Globus pallidus (tissue), 1 donor: ENCODE measurements around the gene SERPINI2.

Source experiments
- DNase-seq: peaks from one replicate; pipeline ENCODE4 v3.0.0-alpha.2; 2015; ENCODE audit warnings: low spot score

The SERPINI2 gene, protein sequence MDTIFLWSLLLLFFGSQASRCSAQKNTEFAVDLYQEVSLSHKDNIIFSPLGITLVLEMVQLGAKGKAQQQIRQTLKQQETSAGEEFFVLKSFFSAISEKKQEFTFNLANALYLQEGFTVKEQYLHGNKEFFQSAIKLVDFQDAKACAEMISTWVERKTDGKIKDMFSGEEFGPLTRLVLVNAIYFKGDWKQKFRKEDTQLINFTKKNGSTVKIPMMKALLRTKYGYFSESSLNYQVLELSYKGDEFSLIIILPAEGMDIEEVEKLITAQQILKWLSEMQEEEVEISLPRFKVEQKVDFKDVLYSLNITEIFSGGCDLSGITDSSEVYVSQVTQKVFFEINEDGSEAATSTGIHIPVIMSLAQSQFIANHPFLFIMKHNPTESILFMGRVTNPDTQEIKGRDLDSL

DNA sequence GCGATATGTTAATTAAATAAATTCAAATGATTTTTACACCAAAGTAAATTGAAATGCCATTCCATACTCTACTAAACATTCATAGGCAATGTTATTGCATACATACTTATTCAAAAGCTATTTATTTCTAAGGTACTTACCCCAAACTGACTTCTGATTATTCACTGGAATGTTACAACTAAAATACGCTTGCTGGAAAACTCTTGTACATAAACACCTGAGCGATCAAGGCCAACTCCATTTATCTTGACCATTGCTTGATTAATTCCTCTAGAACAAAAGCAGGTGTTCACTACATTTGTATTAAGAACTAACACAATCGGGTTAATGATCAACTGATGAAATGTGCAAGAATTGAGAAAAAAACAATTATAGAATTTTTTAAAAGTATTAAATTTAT lies at the start of gene SERPINI2:
Gene SERPINI2 (minus strand): TSS at position 180 of the 400 bp plus-strand sequence. CDS start 2,208 bp downstream, outside the sequence.
- no peak for DNase-seq

DNA sequence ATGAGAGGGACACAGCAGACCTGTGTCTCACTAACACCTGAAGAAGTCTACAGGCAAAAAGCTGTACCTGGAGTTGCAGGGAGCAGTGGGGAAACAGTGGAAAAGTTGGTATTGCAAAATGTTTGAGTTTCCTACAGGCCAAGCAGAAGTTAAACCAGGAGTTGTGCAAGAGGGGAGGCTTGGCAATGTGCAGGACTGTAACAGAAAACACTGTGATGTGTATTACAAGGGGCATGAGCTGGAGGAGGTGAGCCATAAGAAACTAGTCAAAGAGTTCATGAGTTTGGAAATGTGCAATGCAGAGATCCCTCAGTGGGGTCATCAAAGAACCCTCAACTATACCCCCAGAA lies 47.1 kb upstream of the SERPINI2 start:
- no peak for DNase-seq

DNA sequence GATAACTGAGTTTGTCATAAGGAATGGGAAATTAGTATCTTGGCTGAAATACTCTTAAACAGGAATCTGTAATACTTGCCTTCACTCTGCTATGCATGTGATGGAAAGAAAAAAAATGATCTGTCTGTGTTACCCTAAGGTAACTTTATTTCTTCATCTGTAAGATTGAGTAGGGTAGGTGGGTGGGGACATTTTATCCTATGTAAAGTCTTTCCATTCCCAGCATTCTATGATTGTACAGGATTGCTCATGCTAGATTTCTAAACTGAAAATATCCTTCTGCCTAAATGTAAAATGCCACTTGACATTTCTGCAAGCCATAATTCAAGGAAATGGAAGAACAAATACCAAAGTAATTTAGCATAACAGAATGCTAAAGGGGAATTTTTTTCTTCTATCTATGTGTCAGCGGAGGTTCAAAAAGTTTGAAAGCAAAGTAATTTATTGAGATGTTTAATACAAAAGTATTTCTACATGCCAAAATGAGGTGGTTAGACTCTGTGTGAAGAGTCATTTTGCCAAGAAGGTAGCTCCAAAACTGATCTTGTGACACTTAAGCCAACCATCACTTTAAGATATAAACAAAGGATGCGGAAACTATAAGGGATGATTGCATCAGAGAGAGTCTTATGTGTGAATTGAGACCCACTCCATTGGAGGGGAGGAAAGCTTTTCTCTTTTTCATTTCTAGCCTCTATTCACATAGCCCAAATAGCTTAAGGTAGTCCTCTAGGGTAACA lies 46.6 kb upstream of the SERPINI2 start:
- DNase-seq: no peak

DNA sequence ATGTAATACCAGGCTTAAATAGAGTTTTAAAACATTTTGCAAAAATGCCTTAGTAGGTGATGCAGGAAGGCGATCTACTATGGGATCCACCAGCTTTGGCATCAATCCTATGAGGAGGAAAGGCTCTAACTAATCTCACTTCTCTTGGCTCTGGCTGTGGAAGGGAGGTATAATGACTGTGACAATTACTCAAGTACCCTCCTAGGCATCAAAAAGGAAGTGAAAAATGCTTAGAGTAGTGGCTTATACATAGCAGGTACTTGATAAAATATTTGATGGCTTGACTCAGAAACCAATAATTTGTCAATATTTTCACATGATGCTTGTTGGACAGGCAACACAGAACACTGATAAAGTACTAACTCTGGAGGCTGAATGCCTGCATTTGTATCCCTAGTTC lies 34.1 kb upstream of the SERPINI2 start:
- no peak for DNase-seq

DNA sequence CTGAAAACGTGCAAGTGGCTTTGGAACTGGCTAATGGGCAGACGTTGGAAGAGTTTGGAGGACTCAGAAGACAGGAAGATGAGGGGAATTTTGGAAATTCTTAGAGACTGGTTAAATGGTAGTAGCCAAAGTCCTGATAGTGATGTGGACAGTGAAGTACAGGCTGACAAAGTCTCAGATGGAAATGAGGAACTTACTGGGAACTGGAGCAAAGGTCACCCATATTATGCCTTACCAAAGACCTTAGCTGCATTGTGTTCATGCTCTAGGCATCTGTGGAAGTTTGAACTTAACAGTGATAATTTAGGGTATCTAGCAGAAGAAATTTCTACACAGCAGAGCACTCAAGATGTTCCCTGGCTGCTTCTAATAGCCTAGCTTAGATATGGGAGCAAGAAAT lies 28.6 kb upstream of the SERPINI2 start:
- no peak for DNase-seq

DNA sequence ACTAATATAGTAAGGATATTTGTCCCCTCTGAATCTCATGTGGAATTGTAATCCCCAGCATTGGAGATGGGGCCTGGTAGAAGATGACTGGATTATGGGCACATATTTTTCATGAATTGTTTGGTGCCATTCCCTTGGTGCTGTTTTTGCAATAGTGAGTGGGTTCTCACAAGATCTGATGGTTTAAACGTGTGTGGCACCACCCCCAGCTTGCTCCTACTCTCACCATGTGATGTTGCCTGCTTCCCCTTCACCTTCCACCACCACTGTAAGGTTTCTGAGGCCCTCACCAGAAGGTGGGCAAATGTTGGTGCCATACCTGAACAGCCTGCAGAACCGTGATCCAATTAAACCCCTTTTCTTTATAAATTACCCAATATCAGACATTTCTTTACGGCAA lies 28.1 kb upstream of the SERPINI2 start:
- DNase-seq: no peak

DNA sequence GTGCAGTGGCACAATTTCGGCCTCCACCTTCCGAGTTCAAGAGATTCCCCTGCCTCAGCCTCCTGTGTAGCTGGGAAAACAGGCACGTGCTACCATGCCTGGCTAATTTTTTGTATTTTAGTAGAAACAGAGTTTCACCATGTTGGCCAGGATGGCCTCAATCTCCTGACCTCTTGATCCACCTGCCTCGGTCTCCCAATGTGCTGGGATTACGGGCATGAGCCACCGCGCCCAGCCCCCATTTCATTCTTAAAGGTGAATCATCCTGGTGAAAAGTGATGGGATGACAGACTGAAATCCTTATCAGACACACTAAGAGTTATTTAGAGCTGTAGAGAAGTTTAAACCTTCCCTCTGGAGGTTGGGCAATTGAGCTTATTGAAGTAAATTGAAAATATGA lies 24.1 kb upstream of the SERPINI2 start:
- no peak for DNase-seq

DNA sequence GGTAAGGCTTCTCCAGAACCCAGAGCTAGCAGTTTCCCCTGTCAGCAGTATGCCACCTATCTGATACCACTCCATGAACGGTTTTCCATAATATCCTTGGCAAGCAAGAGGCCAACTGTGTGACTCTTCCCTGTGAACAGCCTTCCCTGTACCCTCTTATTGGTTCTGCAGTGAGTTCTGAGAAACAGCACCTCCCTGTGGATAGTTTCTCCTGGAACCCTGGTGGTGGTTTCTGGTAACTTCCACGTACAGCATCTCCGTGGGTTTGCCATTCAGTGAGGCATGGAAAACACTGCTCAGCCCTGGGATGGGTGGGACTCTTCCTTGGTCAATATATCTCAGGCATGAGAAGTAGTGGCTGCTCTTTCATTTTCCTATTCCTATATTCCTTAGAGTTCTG lies 19.4 kb upstream of the SERPINI2 start:
- no peak for DNase-seq

DNA sequence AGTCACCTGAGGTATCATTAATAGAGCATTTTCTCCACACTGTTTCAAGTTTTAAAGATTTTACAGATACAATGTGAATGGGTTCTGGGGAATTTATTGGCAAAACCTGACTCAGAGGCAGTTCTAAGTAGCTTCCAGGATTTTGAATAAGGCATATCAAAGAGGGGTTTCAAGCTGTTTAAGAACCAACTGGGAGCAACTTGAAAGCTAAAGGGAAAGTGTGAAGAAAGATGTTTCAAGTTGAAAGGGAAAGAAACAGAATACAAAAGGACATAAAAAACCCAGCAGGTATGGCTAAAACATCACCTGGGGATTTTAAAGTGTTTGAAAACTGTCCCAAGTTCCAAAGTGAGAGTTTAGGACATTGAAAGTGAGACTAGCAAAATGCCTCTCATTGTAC lies 17.8 kb upstream of the SERPINI2 start:
- no peak for DNase-seq

DNA sequence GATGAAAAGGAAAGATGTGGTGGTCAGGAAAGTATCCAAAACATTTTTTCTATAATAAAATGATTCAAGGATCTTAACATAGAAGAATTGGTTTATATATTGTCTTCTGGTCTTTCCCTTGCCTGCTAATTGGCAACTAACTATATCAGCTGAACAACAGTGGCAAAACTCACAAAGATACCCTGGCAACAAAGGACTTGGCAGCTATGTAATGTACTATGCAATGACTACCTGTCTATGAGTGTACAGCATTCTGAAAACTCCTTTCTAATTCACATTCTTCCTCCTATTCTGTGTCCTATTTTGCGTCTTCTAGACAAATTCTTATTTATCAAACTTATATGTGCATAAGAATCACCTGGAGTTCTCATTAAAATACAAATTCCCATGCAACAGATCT lies 15.7 kb upstream of the SERPINI2 start:
- DNase-seq: no peak

DNA sequence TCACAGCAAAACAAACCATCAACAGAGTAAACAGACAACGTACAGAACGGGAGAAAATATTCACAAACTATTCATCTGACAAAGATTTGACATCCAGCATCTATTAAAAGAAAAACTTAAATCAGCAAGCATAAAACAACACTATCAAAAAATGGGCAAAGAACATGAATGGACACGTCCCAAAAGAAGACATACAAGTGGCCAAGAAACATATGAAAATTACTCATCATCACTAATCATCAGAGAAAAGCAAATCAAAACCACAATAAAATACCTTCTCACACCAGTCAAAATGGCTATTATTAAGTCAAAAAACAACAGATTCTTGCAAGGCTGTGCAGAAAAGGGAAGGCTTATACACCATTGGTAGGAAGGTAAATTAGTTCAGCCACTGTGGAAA lies 13.7 kb upstream of the SERPINI2 start:
- DNase-seq: no peak

DNA sequence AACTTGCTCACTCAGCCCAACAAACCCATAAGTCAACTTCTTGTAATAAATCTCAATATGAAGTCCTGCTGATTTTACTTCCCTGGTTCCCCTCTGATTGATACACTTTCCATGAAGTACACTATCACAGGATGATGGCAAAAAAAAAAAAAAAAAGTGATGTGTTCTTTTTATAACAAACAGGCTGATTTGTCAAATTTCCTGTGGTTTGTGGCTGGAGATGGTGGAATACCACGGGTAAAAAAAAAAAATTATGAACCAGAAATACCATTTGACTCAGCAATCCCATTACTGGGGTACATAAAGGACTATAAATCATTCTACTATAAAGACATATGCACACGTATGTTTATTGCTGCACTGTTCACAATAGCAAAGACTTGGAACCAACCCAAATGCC lies 10.7 kb upstream of the SERPINI2 start:
- DNase-seq: no peak

DNA sequence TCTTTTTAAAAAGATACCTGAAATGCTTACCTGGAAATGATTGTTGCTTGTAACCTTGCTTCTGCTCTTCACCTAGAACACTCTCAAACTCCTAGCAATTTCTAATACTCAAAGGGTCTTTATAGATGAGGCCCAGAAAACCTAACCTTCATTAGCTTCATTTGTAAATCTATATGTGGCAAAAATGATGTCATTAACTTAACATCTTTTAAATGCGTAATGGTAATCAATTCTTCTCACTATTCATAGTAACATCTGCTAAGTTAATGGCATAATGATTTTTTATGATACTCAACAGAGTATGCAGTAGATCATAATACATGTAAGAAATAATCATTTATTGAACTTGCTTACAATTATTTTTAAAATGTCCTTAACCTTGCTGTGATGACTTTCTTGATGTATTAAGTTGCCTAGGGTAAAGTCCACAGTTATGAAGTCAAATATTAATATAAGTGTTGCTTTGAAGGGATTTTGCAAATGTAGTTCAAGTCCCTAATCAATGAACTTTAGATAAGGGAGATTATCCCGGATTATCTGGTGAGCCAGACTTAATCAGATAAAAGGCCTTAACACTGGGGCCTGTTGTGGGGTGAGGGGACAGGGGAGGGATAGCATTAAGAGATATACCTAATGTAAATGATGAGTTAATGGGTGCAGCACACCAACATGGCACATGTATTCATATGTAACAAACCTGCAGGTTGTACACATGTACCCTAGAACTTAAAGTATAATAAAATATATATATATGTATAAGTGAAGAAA lies 10.1 kb upstream of the SERPINI2 start:
- DNase-seq: no peak

DNA sequence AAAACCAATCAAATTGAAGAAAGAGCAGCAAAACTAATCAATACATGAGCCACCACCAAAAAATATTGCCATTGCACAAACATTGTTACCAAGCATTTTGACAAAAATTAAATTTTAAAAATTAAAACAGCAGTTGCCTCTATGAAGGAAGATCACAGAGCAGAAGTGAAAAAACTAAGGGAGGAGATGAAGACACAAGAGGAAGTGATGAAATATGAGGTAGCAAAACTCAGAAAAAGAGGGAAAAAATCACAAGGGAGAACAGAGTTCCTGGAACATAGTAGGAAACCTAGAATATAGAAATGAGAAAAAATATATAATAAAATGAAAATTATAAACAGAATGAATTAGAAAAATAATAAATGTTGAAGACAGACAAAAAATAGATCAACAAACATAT lies 7.3 kb upstream of the SERPINI2 start:
- DNase-seq: no peak

DNA sequence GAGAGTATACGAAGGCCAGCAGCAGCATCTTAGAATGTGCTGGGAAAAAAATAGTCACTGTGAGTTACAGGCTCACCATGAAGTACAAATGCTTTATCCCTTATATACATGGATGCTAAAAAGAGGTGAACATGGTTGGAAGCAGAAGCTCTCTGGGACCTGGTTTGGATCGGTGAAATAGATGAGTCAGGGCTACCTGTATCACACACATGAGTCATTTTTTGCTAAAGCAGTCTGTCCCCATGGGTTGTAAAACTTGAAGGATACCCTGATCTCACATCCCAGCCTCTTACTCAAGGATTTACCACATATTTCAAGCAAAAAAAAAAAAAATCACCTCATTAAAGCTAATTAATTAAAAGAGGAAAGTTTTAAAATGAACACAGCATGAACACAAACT lies 6.9 kb upstream of the SERPINI2 start:
- DNase-seq: no peak

DNA sequence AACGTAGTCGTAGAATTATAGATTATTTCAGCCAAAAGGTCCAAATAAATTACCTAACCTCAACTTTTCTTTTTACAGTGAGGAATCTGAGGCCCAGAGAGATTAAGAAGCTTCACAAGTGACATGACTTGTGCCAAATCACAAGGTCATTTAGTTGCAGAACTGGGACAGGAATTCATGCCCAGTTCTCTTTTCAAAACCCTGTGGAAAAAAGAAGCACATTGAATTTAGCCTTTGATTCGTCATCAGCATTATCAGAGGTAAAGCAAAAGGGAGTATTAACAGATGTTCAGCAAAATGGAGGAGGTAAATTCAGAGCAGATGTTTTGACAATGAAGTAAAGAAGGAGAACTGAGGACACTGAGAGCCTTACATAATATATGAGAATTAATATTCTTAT lies 4.5 kb downstream of the SERPINI2 start:
- DNase-seq: peak; percentile 27

DNA sequence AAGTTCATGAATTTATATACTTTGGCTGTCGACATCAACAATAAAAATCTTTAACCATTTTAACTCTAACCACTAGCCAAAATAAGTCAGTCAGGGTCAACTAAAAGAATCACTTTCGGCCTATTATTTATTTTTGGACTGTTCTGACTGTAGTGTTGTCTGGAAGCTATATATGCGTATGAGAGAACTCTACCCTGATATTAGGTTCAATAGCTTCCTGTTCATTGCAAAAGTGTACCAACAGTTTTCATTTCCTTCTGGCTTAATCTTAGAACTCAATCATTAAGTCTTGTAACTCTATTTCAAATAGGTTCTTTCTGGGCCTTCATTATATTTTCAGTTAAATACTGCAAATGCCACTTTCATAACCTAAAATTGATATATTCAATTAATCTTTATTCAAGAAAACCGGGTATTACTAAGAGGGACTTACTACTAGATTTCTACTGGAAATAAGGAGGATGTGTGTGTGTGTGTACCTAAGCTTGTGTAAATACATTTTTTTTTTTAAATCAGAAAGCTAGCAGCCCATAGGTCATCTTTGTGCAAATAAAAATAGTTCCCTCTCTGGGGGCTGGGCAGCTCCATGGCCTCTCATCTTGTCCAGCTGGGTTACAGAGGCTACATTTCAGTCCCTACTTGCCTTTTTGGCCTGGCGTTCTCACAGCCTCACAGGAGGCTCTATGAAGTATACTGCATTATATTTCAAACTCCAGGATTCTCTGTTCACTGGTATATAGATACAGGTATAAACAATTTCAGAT lies 5.8 kb downstream of the SERPINI2 start:
- no peak for DNase-seq

DNA sequence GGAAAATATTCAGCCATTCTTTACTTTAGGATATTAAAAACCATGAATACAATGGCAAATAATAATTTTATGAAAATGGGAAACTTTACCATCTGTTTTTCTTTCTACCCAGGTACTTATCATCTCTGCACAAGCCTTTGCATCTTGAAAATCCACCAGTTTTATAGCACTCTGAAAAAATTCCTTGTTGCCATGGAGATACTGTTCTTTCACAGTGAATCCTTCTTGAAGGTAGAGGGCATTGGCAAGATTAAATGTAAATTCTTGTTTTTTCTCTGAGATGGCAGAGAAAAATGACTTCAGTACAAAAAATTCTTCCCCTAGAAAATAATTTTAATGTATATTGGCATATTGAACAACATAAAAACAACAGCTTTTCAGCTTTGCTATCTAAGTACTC lies 6.9 kb downstream of the SERPINI2 start:
- no peak for DNase-seq

DNA sequence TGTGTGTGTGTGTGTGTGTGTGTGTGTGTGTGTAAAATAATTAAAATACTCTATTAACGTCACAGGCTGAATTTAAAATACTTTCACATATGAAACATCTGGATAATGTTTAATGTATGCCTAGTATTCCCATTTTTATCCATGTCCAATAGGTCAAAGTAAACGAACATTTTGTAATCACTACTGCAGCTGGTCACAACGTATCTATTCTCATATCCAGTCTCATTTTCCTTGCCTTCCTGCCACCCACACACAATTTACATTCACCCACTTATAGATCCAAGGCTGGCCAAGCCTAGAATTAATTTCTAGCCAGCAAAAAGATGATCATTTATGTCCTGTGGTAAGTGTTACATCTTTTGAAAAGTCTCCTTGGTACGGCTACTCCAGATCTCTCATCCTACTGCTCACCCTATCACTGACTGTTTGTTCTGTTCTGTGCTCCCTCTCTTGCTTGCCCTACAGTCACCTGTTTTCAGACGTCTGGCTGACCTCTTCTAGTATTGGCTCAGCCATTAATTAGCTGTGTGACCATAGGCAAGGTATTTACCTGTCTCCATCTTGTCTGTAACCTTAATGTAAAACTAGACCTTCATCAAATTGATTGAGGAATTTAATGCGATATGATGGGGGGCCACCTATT lies 17.6 kb downstream of the SERPINI2 start:
- DNase-seq: no peak

DNA sequence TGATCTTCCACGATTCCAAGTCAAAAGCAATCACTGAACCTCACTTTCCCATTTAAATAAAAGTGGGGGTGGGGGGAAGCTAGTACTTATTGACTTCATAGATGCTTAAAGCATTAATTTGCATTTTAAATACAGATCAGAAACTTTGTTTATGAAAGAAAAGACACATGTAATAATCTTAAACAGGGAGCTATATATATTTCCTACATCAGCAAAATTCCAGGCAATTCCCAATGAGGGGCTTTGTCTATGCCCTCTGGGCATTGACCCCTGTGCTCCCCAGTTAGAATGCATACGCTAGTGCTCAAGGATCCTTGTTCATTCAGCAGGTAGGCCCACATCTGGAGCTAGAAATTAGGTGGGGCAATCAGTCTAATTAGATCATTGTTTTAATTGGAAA lies 20.0 kb downstream of the SERPINI2 start:
- DNase-seq: no peak

DNA sequence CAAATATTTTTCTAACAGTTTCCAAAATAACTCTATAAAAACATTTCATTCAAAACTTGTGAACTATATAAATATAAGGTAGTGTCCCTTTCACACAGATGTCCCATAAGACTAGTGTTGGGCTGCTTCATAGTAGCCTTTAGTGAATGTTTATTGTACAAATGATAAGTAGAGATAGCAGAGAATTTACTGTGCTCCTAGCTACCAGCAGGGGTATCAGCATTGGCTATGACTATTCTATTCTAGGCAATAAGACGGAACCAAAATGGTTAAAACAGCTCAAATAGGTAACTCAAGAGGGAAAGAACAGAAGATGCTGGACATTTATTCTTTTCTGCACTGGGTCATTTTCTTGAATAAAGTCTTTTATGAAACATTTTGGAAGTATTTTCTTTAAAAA lies 22.6 kb downstream of the SERPINI2 start:
- no peak for DNase-seq

DNA sequence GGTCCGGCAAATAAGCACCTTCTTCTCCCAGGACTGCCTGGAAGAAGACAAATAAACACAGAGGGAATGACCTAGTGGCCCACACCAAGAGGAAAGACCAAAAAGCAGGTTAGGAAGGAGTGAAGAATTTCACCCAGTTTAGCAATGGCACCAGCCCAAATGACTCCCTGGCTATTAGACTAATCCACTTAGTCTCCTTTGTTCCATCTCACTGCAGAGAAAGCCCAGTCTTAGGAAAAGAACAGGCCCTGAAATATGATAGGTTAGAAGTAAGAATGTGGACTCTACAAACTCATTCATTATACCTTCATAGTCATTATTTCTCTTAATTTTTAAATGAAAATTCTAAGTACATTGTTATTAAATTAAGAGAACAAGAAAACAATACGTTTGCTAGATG lies 23.2 kb downstream of the SERPINI2 start:
- DNase-seq: no peak
